HG03139 (cell line): ENCODE results near the gene PCDHGB7.
"Not testable (repeated sequence)": the region's sequence is repeated elsewhere in the genome, so short reads cannot be mapped to it uniquely, and the experiment has no call there.

Source experiments
- ATAC-seq: cut with Tn5 transposase; IDR thresholded peaks from one replicate; pipeline ENCODE4 v1.9.1; 2021; ENCODE audit not compliant: unreplicated experiment

The PCDHGB7 gene

DNA sequence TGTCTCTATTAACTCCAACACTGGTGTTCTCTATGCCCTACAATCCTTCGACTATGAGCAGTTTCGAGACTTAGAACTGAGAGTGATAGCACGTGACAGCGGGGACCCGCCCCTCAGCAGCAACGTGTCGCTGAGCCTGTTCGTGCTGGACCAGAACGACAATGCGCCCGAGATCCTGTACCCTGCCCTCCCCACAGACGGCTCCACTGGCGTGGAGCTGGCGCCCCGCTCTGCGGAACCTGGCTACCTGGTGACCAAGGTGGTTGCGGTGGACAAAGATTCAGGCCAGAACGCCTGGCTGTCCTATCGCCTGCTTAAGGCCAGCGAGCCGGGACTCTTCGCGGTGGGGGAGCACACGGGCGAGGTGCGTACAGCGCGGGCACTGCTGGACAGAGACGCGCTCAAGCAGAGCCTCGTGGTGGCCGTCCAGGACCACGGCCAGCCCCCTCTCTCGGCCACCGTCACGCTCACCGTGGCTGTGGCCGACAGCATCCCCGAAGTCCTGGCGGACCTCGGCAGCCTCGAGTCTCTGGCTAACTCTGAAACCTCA lies 5.3 kb downstream of the PCDHGB7 start:
- no peak for ATAC-seq

DNA sequence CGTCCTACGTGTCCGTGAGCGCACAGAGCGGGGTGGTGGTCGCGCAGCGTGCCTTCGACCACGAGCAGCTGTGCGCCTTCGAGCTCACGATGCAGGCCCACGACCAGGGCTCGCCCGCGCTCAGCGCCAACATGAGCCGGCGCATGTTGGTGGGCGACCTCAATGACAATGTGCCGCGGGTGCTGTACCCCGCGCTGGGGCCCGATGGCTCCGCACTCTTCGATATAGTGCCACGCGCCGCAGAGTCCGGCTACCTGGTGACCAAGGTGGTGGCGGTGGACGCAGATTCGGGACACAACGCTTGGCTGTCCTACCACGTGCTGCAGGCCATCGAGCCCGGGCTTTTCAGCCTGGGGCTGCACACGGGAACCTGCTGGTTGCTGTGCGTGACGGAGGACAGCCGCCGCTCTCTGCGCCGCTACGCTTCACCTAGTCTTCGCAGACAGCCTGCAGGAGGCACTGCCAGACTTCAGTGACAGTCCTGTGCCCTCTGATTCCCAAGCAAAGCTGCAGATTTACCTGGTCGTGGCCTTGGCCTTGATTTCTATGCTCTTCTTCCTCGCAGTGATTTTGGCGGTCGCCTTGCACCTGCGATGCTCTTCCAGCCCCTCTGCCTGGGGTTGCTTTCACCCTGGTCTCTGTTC lies 10.4 kb downstream of the PCDHGB7 start:
- ATAC-seq, result no peak

DNA sequence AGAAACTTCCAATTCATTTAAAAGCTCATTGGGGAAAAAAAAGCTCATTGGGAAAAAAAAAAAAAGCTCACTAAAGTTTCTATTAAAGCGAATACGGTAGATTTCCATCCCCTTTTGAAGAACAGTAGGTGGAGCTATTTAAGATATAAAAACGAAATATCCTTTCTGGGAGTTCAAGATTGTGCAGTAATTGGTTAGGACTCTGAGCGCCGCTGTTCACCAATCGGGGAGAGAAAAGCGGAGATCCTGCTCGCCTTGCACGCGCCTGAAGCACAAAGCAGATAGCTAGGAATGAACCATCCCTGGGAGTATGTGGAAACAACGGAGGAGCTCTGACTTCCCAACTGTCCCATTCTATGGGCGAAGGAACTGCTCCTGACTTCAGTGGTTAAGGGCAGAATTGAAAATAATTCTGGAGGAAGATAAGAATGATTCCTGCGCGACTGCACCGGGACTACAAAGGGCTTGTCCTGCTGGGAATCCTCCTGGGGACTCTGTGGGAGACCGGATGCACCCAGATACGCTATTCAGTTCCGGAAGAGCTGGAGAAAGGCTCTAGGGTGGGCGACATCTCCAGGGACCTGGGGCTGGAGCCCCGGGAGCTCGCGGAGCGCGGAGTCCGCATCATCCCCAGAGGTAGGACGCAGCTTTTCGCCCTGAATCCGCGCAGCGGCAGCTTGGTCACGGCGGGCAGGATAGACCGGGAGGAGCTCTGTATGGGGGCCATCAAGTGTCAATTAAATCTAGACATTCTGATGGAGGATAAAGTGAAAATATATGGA lies 13.0 kb downstream of the PCDHGB7 start, which contains the start of gene PCDHGA12:
Gene PCDHGA12 (plus strand): TSS at position 176 of the 782 bp plus-strand sequence. CDS start 253 bp downstream, at position 429.
- ATAC-seq, result peak; percentile 89

DNA sequence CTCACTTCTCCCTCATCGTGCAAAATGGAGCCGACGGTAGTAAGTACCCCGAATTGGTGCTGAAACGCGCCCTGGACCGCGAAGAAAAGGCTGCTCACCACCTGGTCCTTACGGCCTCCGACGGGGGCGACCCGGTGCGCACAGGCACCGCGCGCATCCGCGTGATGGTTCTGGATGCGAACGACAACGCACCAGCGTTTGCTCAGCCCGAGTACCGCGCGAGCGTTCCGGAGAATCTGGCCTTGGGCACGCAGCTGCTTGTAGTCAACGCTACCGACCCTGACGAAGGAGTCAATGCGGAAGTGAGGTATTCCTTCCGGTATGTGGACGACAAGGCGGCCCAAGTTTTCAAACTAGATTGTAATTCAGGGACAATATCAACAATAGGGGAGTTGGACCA lies 13.8 kb downstream of the PCDHGB7 start:
- no peak for ATAC-seq

DNA sequence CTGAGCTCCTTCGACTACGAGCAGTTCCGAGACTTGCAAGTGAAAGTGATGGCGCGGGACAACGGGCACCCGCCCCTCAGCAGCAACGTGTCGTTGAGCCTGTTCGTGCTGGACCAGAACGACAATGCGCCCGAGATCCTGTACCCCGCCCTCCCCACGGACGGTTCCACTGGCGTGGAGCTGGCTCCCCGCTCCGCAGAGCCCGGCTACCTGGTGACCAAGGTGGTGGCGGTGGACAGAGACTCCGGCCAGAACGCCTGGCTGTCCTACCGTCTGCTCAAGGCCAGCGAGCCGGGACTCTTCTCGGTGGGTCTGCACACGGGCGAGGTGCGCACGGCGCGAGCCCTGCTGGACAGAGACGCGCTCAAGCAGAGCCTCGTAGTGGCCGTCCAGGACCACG lies 14.8 kb downstream of the PCDHGB7 start:
- ATAC-seq, result not testable (repeated sequence)

DNA sequence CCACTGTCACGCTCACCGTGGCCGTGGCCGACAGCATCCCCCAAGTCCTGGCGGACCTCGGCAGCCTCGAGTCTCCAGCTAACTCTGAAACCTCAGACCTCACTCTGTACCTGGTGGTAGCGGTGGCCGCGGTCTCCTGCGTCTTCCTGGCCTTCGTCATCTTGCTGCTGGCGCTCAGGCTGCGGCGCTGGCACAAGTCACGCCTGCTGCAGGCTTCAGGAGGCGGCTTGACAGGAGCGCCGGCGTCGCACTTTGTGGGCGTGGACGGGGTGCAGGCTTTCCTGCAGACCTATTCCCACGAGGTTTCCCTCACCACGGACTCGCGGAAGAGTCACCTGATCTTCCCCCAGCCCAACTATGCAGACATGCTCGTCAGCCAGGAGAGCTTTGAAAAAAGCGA lies 15.2 kb downstream of the PCDHGB7 start:
- not testable (repeated sequence) for ATAC-seq

DNA sequence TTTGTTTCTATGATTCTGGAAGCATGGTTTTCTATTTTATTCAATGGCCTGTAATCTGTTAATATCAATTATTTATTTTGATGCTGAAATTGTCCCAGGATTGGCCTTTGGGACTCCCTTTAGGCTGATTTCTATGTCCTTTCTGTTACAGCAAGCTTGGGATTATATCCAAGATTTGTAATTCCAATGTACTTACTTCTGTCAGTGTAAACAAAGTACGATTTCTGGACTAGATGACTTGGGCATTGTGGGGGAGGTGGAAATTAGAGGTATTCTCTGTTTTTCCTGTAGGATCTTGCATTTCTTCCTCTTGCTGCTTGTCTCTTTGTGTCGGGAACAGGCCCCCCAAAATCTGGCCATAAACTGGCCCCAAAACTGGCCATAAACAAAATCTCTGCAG lies 16.5 kb downstream of the PCDHGB7 start:
- ATAC-seq, result no peak

DNA sequence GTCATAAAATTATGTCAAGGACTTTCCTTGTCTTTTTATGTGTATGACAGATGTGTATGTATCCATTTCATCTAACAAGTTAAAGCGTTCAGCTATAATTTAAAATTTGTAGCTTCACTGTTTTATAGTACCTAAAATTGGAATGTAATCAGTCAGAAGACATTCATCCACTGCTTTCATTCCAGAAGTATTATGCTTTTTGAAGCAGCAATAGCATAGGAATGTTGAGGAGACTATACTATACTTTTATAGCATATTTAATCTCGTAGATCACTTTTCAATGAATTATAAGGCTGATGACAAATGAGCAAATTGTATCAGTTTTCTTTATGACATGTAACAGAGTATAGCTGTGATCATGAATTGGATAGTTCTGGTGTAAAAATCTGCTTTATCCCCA lies 19.7 kb downstream of the PCDHGB7 start:
- ATAC-seq, result no peak

DNA sequence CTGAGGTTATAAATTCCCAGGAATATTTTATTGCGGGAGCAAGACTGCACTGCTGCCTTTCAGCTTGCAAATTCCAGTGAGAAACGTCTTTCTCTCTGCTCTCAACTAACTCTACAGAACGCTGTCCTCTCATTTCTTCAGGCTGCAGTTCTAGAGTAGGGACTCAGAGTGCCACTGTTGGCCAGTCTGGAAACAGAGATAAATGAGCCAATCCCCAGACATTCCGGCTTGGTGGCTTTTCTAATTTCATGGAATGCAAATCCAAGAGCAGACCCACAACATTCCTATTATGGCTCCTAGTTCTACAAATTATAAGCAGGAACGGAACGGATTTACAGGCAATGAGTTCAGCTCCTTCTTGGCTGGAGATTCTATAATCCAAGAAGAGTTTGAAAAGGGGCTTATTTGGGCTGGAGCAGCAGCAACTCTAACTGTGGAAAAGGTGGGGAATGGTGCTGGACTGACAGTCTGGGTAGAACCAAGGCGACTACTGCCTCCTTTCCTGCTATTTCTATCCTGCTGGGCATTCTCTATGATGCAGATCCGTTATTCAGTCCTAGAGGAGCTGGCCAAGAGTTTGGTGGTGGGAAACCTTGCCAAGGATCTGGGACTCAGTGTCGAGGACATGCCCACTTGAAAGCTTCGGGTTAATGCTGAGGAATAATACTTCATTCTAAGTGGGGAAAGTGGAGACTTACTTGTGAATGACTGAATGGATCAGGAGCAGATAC lies 22.1 kb downstream of the PCDHGB7 start:
- ATAC-seq, result no peak

DNA sequence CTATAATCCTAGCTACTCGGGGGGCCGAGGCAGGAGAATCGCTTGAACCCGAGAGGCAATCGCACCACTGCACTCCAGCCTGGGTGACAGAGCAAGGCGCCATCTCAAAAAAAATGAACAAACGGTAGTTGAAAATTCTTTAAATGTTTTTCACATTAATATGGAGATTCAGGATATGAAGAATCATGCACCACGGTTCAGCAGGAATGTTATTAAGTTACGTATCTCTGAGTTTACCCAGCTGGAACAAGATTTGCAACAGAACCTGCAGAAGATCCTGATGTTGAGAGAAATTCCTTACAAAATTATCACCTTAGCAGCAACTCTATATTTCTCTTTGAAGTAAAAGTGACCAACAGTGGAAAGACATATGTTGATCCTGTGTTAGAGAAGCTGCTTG lies 22.9 kb downstream of the PCDHGB7 start:
- no peak for ATAC-seq

DNA sequence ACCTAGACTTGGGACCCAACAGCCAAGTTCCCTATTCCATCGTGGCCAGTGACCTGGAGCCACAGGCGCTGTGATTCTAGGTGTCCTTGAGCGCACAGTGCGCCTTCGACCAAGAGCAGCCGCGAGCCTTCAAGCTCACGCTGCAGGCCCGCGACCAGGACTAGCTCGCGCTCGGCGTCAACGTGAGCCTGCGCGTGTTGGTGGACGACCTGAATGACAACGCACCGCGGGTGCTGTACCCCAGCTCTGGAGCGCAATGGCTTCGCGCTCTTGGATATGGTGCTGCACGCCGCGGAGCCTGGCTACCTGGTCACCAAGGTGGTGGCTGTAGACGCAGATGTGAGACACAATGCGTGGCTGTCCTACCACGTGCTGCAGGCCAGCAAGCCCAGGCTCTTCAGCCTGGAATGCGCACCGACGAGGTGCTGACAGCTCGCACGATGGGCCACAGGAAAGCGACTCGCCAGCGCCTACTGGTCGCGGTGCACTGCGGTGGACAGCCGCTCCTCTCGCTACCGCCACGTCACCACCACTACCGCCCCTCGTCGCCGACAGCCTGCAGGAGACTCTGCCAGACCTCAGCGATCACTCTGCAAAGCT lies 24.2 kb downstream of the PCDHGB7 start:
- ATAC-seq, result no peak

DNA sequence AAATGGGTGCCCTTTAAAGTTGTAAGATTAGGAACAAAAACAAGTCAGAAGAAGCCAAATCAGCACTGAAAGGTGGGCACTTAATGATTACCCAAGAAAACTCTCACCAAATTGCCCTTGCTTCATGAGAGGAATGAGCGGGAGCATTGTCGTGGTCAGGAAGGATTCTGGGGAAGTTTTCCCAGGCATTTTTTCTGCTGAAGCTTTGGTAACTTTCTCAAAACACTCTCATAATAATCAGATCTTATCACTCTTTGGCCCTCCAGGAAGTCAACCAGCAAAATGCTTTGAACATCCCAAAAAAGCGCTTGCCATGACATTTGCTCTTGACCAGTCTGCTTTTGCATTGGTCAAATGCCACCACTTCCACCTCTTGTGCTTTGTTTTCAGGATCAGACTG lies 47.9 kb downstream of the PCDHGB7 start:
- no peak for ATAC-seq
